GM12878 (cell line): ENCODE measurements around the gene CCDC63. TPM values are rescaled to one million over a fixed set of nuclear protein-coding genes. Genes with fewer than 3 reads are reported as not detected.

Source experiments
- ATAC-seq: fragments of 200-7000 bp; cut with Tn5 transposase; 3 replicates; pipeline ENCODE4 v1.9.1; 2020; ENCODE audit warnings: mild to moderate bottlenecking, moderate library complexity
- BruUV-seq: library from RNA; stranded (reverse); fragments of 400-500 nt; replicated peaks from 2 replicates; lab custom pipeline; 2021; lab: Mats Ljungman, UMichigan
- CTCF ChIA-PET: fragments of 300-600 bp; sonication (Branson Sonifier 250); formaldehyde crosslinking; extraction: SDS; loops from one replicate; lab custom pipeline; 2021; ENCODE audit warnings: inconsistent platforms; lab: Yijun Ruan, JAX
- POLR2A ChIA-PET: fragments of 350-600 bp; formaldehyde crosslinking; extraction: SDS; loops from one replicate; lab custom pipeline; 2021; ENCODE audit warnings: inconsistent platforms; lab: Charles Lee
- RAD21 ChIA-PET: fragments of 300-600 bp; sonication (Branson Sonifier 250); formaldehyde crosslinking; loops from one replicate; lab custom pipeline; 2023; ENCODE audit warnings: antibody characterized with exemption; ENCODE audit not compliant: unreplicated experiment; lab: Charles Lee
- SMC1A ChIA-PET: fragments of 300-600 bp; sonication (Branson Sonifier 250); formaldehyde crosslinking; loops from one replicate; lab custom pipeline; 2023; ENCODE audit not compliant: unreplicated experiment, uncharacterized antibody; lab: Charles Lee
- DNase-seq: peaks from one replicate; pipeline ENCODE4 v3.0.0-alpha.2; 2011; ENCODE audit warnings: low read depth, low spot score
- FAIRE-seq: peaks from 3 replicates; lab custom pipeline; 2011; peaks lifted over from hg19 to GRCh38; lab: Jason Lieb, UNC
- H2AFZ ChIP-seq: 2 replicates; pipeline ENCODE4 v1.6.0; 2011; ENCODE audit warnings: low read depth, low read length, control low read depth; ENCODE audit not compliant: control insufficient read depth
- H3K27ac ChIP-seq: 2 replicates; pipeline ENCODE4 v1.5.1; 2011; ENCODE audit warnings: control low read depth; ENCODE audit not compliant: control insufficient read depth, insufficient read depth
- H3K27me3 ChIP-seq, 2 experiments: replicated peaks in 1 of 2; 2 replicates each; pipeline versions ENCODE4 v1.6.0 to v1.6.1; 2011; ENCODE audit warnings: low read length in 1 of 2; ENCODE audit not compliant: control insufficient read depth in 2 of 2, insufficient read depth in 2 of 2
- H3K36me3 ChIP-seq, 2 experiments: 2 replicates each; pipeline ENCODE4 v1.5.1; 2011; ENCODE audit warnings: low read length in 1 of 2; ENCODE audit not compliant: control insufficient read depth in 2 of 2, insufficient read depth in 2 of 2
- H3K4me1 ChIP-seq: 2 replicates; pipeline ENCODE4 v1.6.1; 2011; ENCODE audit warnings: mild to moderate bottlenecking, low read length, moderate library complexity, mixed read lengths; ENCODE audit not compliant: control insufficient read depth, insufficient read depth
- H3K4me2 ChIP-seq: 2 replicates; pipeline ENCODE4 v1.6.0; 2011; ENCODE audit warnings: control low read depth; ENCODE audit not compliant: control insufficient read depth, insufficient read depth
- H3K4me3 ChIP-seq: fragments of 200-600 bp; sonication (generic); 2 replicates; pipeline ENCODE4 v1.5.1; 2016
- H3K79me2 ChIP-seq: 2 replicates; pipeline ENCODE4 v1.6.0; 2011; ENCODE audit warnings: low read length; ENCODE audit not compliant: control insufficient read depth, insufficient read depth
- H3K9ac ChIP-seq: 2 replicates; pipeline ENCODE4 v1.8.0; 2011; ENCODE audit warnings: low read length, control low read depth, mixed read lengths; ENCODE audit not compliant: control insufficient read depth, insufficient read depth
- H3K9me3 ChIP-seq: replicated peaks from 3 replicates; pipeline ENCODE4 v1.5.1; 2011; ENCODE audit warnings: mild to moderate bottlenecking, low read length; ENCODE audit not compliant: control insufficient read depth, insufficient read depth
- H4K20me1 ChIP-seq: 2 replicates; pipeline ENCODE4 v1.6.0; 2011; ENCODE audit not compliant: control insufficient read depth, insufficient read depth
- GATAD2B ChIP-seq: fragments of 450-650 bp; conservative IDR thresholded peaks from 2 replicates; pipeline ENCODE4 v1.6.1; 2017; ENCODE audit warnings: low read depth, mild to moderate bottlenecking, moderate library complexity
- HCFC1 ChIP-seq: fragments of 150-350 bp; IDR thresholded peaks from 2 replicates; pipeline ENCODE4 v1.6.1; 2014; ENCODE audit warnings: low read length
- HDGF ChIP-seq: fragments of 450-650 bp; IDR thresholded peaks from 2 replicates; pipeline ENCODE4 v1.6.1; 2016; ENCODE audit warnings: antibody characterized with exemption
- IRF4 ChIP-seq: IDR thresholded peaks from 2 replicates; pipeline ENCODE4 v1.6.1; 2011; ENCODE audit warnings: low read depth, low read length
- MXI1 ChIP-seq: fragments of 150-350 bp; IDR thresholded peaks from 2 replicates; pipeline ENCODE4 v1.6.1; 2011; ENCODE audit warnings: low read depth, mild to moderate bottlenecking, inconsistent platforms, low read length, improper control_type of control experiment
- NFYA ChIP-seq: IDR thresholded peaks from 2 replicates; pipeline ENCODE4 v1.6.1; 2011; ENCODE audit warnings: low read depth, mild to moderate bottlenecking, low read length, improper control_type of control experiment, borderline replicate concordance
- RELB ChIP-seq: fragments of 450-650 bp; IDR thresholded peaks from 2 replicates; pipeline ENCODE4 v1.6.1; 2017; ENCODE audit warnings: low read depth, mild to moderate bottlenecking, moderate library complexity
- RUNX3 ChIP-seq: IDR thresholded peaks from 2 replicates; pipeline ENCODE4 v1.6.1; 2012; ENCODE audit warnings: low read length, inconsistent platforms
- SUZ12 ChIP-seq: fragments of 200-600 bp; sonication (generic); IDR thresholded peaks from one replicate; pipeline ENCODE4 v1.6.1; 2018; ENCODE audit warnings: antibody characterized with exemption, mild to moderate bottlenecking; ENCODE audit not compliant: unreplicated experiment
- TCF7 ChIP-seq: IDR thresholded peaks from 2 replicates; pipeline ENCODE4 v1.6.1; 2014; ENCODE audit warnings: antibody characterized with exemption, borderline replicate concordance
- ZNF24 ChIP-seq: fragments of 450-650 bp; IDR thresholded peaks from 2 replicates; pipeline ENCODE4 v1.6.1; 2017; ENCODE audit warnings: antibody characterized with exemption, mild to moderate bottlenecking
- ZZZ3 ChIP-seq: IDR thresholded peaks from 2 replicates; pipeline ENCODE4 v1.6.1; 2011; ENCODE audit warnings: low read depth; ENCODE audit not compliant: control insufficient read depth, insufficient read length
- WGBS: methylation state at CpG from one replicate; pipeline ENCODE4 v1.1.6; 2016; ENCODE audit warnings: low lambda C conversion rate; ENCODE audit not compliant: insufficient replicate concordance, insufficient coverage; ENCODE audit errors: missing lambda C conversion rate; 5-methylcytosine and 5-hydroxymethylcytosine counted together
- in situ Hi-C: fragments of 300-500 bp; cut with MboI; formaldehyde crosslinking; loops from 9 replicates; pipeline ENCODE4 v1.14.3; 2018; ENCODE audit warnings: mixed read lengths
- intact Hi-C: fragments of 100-400 bp; cut with micrococcal nuclease; formaldehyde crosslinking; loops from one replicate; pipeline ENCODE4 v1.14.2; 2022; ENCODE audit not compliant: unreplicated experiment
- polyA plus RNA-seq, 11 experiments: library from polyadenylated mRNA; depleted of rRNA in 4 of 11; unstranded in 6 of 11; stranded (reverse) in 5 of 11; fragments of >200 nt; fragmentation: Nextera tagmentation in 4 of 11; fragmentation: Illumina TruSeq in 1 of 11; extraction: Ambion mirVana in 4 of 11; extraction: Trizol in 1 of 11; gene quantifications; 1 replicate in 1 of 11; 2 replicates in 10 of 11; pipeline versions ENCODE4 v1.2.1 to v1.2.3, GENCODE V29; 2011 to 2016; ENCODE audit warnings: inconsistent platforms in 2 of 11, missing spikeins in 2 of 11, low read depth in 1 of 11
- total RNA-seq, 4 experiments: library from RNA; depleted of rRNA in 3 of 4; stranded (reverse); fragments of >200 nt in 3 of 4; fragmentation: Illumina TruSeq in 1 of 4; extraction: Trizol in 1 of 4; gene quantifications; 2 replicates each; pipeline versions ENCODE4 v1.2.1 to v1.2.3, GENCODE V29; 2013 to 2021
- TF ChIP-seq, protein P1 (sequence below), 3 experiments: IDR thresholded peaks in 2 of 3; conservative IDR thresholded peaks in 1 of 3; 2 replicates each; pipeline ENCODE4 v1.5.1; 2011; ENCODE audit warnings: low read depth in 3 of 3, low read length in 3 of 3, mild to moderate bottlenecking in 3 of 3, control low read depth in 2 of 3, moderate library complexity in 2 of 3, inconsistent platforms in 1 of 3, mixed read lengths in 1 of 3; ENCODE audit not compliant: control insufficient read depth in 2 of 3, insufficient read depth in 1 of 3; ENCODE audit errors: extremely low read depth in 1 of 3
- TF ChIP-seq, protein P2 (sequence below): fragments of 450-650 bp; formaldehyde crosslinking; IDR thresholded peaks from 2 replicates; pipeline ENCODE4 v1.4.0; 2022; ENCODE audit warnings: mild to moderate bottlenecking, moderate library complexity
- TF ChIP-seq, protein P3 (sequence below): fragments of 450-650 bp; formaldehyde crosslinking; IDR thresholded peaks from 2 replicates; pipeline ENCODE4 v1.5.0; 2022; ENCODE audit warnings: mild to moderate bottlenecking, missing genetic modification characterization

Gene CCDC63
- total and polyA plus RNA-seq, 10 of the 15 experiments (the other 5 are each of a cell fraction or from before 2014, with no cell fraction given) = not detected

DNA sequence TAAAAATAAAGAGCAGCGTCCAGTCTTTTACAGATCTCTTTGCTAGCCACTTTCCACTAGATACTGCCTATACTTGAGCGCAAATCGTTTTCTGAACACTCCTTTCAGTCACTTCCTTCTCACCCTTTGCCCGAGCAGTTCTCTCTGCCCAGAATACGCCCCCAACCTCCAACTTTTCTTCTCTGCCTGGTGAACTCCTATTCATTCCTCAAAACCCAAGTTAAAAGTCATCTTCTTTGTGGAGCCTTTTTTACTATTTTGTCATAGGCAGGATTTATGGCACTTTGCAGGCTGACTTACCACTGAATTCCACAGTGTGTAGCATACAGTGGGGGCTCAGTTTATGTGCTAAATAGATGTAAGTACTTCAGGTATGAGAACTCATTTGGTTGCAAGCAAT is 4.0 kb downstream of the CCDC63 start:
- ATAC-seq (no peak), FAIRE-seq (no peak), DNase-seq (no peak)
- Histone ChIP-seq H3K9me3 (no peaks in the 10 kb centered on the region), H3K36me3 (no peaks in the 10 kb centered on the region), H3K4me3 (no peak overlapping the region), H3K27me3 (peaks cover 5 to 13% of the 10 kb centered on the region in 2 experiments), H4K20me1 (no peaks in the 10 kb centered on the region), H3K4me1 (no peaks in the 10 kb centered on the region), H3K79me2 (no peaks in the 10 kb centered on the region), H2AFZ (no peak overlapping the region), H3K4me2 (no peak overlapping the region), H3K27ac (no peak overlapping the region), H3K9ac (no peak overlapping the region)
- intact Hi-C loops = no loop called here
- ChIA-PET CTCF (no interaction called here), POLR2A (no interaction called here), SMC1A (no interaction called here), RAD21 (no interaction called here)
- WGBS = 37% methylated on average over 5 of the region's 5 CpGs
- in situ Hi-C loops = no loop called here
- no TSS peak for BruUV-seq
- TF ChIP-seq TCF7 = no peak
- TF ChIP-seq MXI1 = no peak
- TF ChIP-seq, protein P1, sequence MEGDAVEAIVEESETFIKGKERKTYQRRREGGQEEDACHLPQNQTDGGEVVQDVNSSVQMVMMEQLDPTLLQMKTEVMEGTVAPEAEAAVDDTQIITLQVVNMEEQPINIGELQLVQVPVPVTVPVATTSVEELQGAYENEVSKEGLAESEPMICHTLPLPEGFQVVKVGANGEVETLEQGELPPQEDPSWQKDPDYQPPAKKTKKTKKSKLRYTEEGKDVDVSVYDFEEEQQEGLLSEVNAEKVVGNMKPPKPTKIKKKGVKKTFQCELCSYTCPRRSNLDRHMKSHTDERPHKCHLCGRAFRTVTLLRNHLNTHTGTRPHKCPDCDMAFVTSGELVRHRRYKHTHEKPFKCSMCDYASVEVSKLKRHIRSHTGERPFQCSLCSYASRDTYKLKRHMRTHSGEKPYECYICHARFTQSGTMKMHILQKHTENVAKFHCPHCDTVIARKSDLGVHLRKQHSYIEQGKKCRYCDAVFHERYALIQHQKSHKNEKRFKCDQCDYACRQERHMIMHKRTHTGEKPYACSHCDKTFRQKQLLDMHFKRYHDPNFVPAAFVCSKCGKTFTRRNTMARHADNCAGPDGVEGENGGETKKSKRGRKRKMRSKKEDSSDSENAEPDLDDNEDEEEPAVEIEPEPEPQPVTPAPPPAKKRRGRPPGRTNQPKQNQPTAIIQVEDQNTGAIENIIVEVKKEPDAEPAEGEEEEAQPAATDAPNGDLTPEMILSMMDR (IDR thresholded peaks at IDR 0.05 in 2 of 3, conservative IDR thresholded peaks at IDR 0.05 in 1 of 3; ENCODE audit: control insufficient read depth in 2 of 3, extremely low read depth in 1 of 3, insufficient read depth in 1 of 3, low read depth in 3 of 3, low read length in 3 of 3) = no peak
- no peak for TF ChIP-seq RUNX3
- no peak for TF ChIP-seq HDGF
- TF ChIP-seq, protein P2, sequence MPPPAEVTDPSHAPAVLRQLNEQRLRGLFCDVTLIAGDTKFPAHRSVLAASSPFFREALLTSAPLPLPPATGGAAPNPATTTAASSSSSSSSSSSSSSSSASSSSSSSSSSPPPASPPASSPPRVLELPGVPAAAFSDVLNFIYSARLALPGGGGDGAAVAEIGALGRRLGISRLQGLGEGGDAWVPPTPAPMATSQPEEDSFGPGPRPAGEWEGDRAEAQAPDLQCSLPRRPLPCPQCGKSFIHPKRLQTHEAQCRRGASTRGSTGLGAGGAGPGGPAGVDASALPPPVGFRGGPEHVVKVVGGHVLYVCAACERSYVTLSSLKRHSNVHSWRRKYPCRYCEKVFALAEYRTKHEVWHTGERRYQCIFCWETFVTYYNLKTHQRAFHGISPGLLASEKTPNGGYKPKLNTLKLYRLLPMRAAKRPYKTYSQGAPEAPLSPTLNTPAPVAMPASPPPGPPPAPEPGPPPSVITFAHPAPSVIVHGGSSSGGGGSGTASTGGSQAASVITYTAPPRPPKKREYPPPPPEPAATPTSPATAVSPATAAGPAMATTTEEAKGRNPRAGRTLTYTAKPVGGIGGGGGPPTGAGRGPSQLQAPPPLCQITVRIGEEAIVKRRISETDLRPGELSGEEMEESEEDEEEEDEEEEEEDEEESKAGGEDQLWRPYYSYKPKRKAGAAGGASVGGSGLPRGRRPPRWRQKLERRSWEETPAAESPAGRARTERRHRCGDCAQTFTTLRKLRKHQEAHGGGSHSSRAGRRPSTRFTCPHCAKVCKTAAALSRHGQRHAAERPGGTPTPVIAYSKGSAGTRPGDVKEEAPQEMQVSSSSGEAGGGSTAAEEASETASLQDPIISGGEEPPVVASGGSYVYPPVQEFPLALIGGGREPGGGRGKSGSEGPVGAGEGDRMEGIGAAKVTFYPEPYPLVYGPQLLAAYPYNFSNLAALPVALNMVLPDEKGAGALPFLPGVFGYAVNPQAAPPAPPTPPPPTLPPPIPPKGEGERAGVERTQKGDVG (CRISPR knock-in tag) = no peak
- no peak for TF ChIP-seq ZZZ3
- no peak for TF ChIP-seq NFYA
- no peak for TF ChIP-seq GATAD2B
- no peak for TF ChIP-seq SUZ12
- TF ChIP-seq ZNF24 = no peak
- TF ChIP-seq, protein P3, sequence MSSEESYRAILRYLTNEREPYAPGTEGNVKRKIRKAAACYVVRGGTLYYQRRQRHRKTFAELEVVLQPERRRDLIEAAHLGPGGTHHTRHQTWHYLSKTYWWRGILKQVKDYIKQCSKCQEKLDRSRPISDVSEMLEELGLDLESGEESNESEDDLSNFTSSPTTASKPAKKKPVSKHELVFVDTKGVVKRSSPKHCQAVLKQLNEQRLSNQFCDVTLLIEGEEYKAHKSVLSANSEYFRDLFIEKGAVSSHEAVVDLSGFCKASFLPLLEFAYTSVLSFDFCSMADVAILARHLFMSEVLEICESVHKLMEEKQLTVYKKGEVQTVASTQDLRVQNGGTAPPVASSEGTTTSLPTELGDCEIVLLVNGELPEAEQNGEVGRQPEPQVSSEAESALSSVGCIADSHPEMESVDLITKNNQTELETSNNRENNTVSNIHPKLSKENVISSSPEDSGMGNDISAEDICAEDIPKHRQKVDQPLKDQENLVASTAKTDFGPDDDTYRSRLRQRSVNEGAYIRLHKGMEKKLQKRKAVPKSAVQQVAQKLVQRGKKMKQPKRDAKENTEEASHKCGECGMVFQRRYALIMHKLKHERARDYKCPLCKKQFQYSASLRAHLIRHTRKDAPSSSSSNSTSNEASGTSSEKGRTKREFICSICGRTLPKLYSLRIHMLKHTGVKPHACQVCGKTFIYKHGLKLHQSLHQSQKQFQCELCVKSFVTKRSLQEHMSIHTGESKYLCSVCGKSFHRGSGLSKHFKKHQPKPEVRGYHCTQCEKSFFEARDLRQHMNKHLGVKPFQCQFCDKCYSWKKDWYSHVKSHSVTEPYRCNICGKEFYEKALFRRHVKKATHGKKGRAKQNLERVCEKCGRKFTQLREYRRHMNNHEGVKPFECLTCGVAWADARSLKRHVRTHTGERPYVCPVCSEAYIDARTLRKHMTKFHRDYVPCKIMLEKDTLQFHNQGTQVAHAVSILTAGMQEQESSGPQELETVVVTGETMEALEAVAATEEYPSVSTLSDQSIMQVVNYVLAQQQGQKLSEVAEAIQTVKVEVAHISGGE (CRISPR knock-in tag) = no peak
- no peak for TF ChIP-seq RELB
- TF ChIP-seq HCFC1 = no peak
- TF ChIP-seq IRF4 = no peak
